IMR-90 (cell line): ENCODE data around the gene MT1G. TPM values are rescaled to one million over a fixed set of nuclear protein-coding genes. Genes with fewer than 3 reads are reported as not detected.

Experiments
- ATAC-seq: fragments of 200-7000 bp; cut with Tn5 transposase; 2 replicates; pipeline ENCODE4 v1.9.1; 2020; ENCODE audit warnings: low read depth, mild to moderate bottlenecking, moderate library complexity
- BruUV-seq: library from RNA; stranded (reverse); fragments of 400-500 nt; replicated peaks from 2 replicates; lab custom pipeline; 2021; lab: Mats Ljungman, UMichigan
- CTCF ChIA-PET: fragments of 300-600 bp; formaldehyde crosslinking; extraction: SDS; loops from one replicate; lab custom pipeline; 2021; ENCODE audit warnings: antibody characterized with exemption; lab: Yijun Ruan, JAX
- POLR2A ChIA-PET: fragments of 300-600 bp; sonication (Branson Sonifier 250); formaldehyde crosslinking; loops from one replicate; lab custom pipeline; 2022; ENCODE audit warnings: antibody characterized with exemption; ENCODE audit not compliant: unreplicated experiment; lab: Charles Lee
- DNase-seq: peaks from one replicate; pipeline ENCODE4 v3.0.0; 2013
- H2AFZ ChIP-seq: replicated peaks from 2 replicates; pipeline ENCODE3; 2013; ENCODE audit warnings: low read length, mild to moderate bottlenecking; ENCODE audit not compliant: poor library complexity
- H2AK5ac ChIP-seq: 2 replicates; pipeline ENCODE4 v1.6.1; 2013; ENCODE audit warnings: low read depth, low read length, inconsistent platforms
- H2AK9ac ChIP-seq: replicated peaks from 2 replicates; pipeline ENCODE3; 2013; ENCODE audit warnings: mild to moderate bottlenecking, low read depth, low read length, moderate library complexity; ENCODE audit not compliant: poor library complexity
- H2BK120ac ChIP-seq: 2 replicates; pipeline ENCODE4 v1.6.1; 2013; ENCODE audit warnings: low read depth, low read length, inconsistent platforms
- H2BK15ac ChIP-seq: 3 replicates; pipeline ENCODE4 v1.6.1; 2013; ENCODE audit warnings: low read depth, low read length, inconsistent platforms
- H2BK20ac ChIP-seq: 2 replicates; pipeline ENCODE4 v1.6.1; 2013; ENCODE audit warnings: low read depth, mild to moderate bottlenecking, inconsistent platforms, low read length, moderate library complexity
- H2BK5ac ChIP-seq: 2 replicates; pipeline ENCODE4 v1.6.1; 2013; ENCODE audit warnings: mild to moderate bottlenecking, low read depth, low read length, inconsistent platforms; ENCODE audit not compliant: poor library complexity, severe bottlenecking
- H3K14ac ChIP-seq: replicated peaks from 2 replicates; pipeline ENCODE4 v1.6.1; 2013; ENCODE audit warnings: low read depth, low read length, inconsistent platforms
- H3K18ac ChIP-seq: 2 replicates; pipeline ENCODE4 v1.6.1; 2013; ENCODE audit warnings: low read depth, low read length, control low read depth
- H3K23ac ChIP-seq: 2 replicates; pipeline ENCODE4 v1.6.1; 2013; ENCODE audit warnings: low read depth, low read length, inconsistent platforms
- H3K27ac ChIP-seq: 2 replicates; pipeline ENCODE4 v1.5.1; 2013; ENCODE audit warnings: mild to moderate bottlenecking, control low read depth, low read length; ENCODE audit not compliant: insufficient read depth
- H3K27me3 ChIP-seq: 2 replicates; pipeline ENCODE4 v1.6.1; 2013; ENCODE audit warnings: low read length; ENCODE audit not compliant: control insufficient read depth, insufficient read depth
- H3K36me3 ChIP-seq: 2 replicates; pipeline ENCODE4 v1.6.1; 2013; ENCODE audit warnings: low read length, mixed read lengths; ENCODE audit not compliant: control insufficient read depth, insufficient read depth
- H3K4ac ChIP-seq: 2 replicates; pipeline ENCODE4 v1.6.1; 2013; ENCODE audit warnings: low read depth, low read length, inconsistent platforms
- H3K4me1 ChIP-seq: 2 replicates; pipeline ENCODE4 v1.6.1; 2013; ENCODE audit warnings: low read length, mixed read lengths; ENCODE audit not compliant: control insufficient read depth, insufficient read depth
- H3K4me2 ChIP-seq: 2 replicates; pipeline ENCODE4 v1.6.1; 2013; ENCODE audit warnings: low read depth, mild to moderate bottlenecking, control low read depth, low read length, moderate library complexity
- H3K4me3 ChIP-seq: 2 replicates; pipeline ENCODE4 v1.5.1; 2013; ENCODE audit warnings: low read depth, mild to moderate bottlenecking, control low read depth, low read length, moderate library complexity; ENCODE audit not compliant: insufficient read depth
- H3K56ac ChIP-seq: 2 replicates; pipeline ENCODE4 v1.6.1; 2013; ENCODE audit warnings: low read length, inconsistent platforms; ENCODE audit not compliant: insufficient read depth; ENCODE audit errors: extremely low read depth
- H3K79me1 ChIP-seq, 2 experiments: 2 replicates each; pipeline ENCODE4 v1.6.1; 2013; ENCODE audit warnings: low read length in 2 of 2, inconsistent platforms in 1 of 2, low read depth in 1 of 2
- H3K9ac ChIP-seq: 2 replicates; pipeline ENCODE4 v1.6.1; 2013; ENCODE audit warnings: low read depth, low read length, control low read depth
- H3K9me1 ChIP-seq: 2 replicates; pipeline ENCODE4 v1.6.1; 2013; ENCODE audit warnings: low read length, inconsistent platforms; ENCODE audit not compliant: insufficient read depth
- H3K9me3 ChIP-seq: 2 replicates; pipeline ENCODE4 v1.6.1; 2013; ENCODE audit warnings: low read length; ENCODE audit not compliant: control insufficient read depth, insufficient read depth
- H4K20me1 ChIP-seq: 2 replicates; pipeline ENCODE4 v1.6.1; 2013; ENCODE audit warnings: low read length, inconsistent platforms; ENCODE audit not compliant: insufficient read depth
- H4K5ac ChIP-seq: 2 replicates; pipeline ENCODE4 v1.6.1; 2013; ENCODE audit warnings: mild to moderate bottlenecking, low read depth, low read length, control low read depth
- H4K8ac ChIP-seq, 2 experiments: 2 replicates each; pipeline ENCODE4 v1.6.1; 2013; ENCODE audit warnings: low read depth in 2 of 2, low read length in 2 of 2, control low read depth in 1 of 2, inconsistent platforms in 1 of 2
- H4K91ac ChIP-seq: 2 replicates; pipeline ENCODE4 v1.6.1; 2013; ENCODE audit warnings: low read depth, low read length, inconsistent platforms; ENCODE audit not compliant: insufficient read depth
- MAFK ChIP-seq: IDR thresholded peaks from 2 replicates; pipeline ENCODE4 v1.6.1; 2012; ENCODE audit warnings: low read depth, low read length, improper control_type of control experiment
- RAD21 ChIP-seq: IDR thresholded peaks from 2 replicates; pipeline ENCODE4 v1.6.1; 2012; ENCODE audit warnings: low read length, improper control_type of control experiment
- RCOR1 ChIP-seq: IDR thresholded peaks from 2 replicates; pipeline ENCODE4 v1.6.1; 2012; ENCODE audit warnings: mild to moderate bottlenecking, low read length, improper control_type of control experiment; ENCODE audit not compliant: insufficient replicate concordance
- WGBS, 2 experiments: methylation state at CpG; one replicate each; pipeline versions ENCODE4 v1.1.5 to v1.1.7; 2013; ENCODE audit warnings: missing lambda C conversion rate in 2 of 2; ENCODE audit not compliant: insufficient read length in 1 of 2; ENCODE audit errors: extremely low coverage in 2 of 2; 5-methylcytosine and 5-hydroxymethylcytosine counted together
- dilution Hi-C: fragments of 300-500 bp; cut with HindIII; formaldehyde crosslinking; loops from one replicate; pipeline ENCODE4 v1.14.3; 2018; ENCODE audit warnings: low sequenced_read_pairs; ENCODE audit not compliant: unreplicated experiment
- in situ Hi-C: fragments of 300-500 bp; cut with MboI; formaldehyde crosslinking; loops from 3 replicates; pipeline ENCODE4 v1.14.3; 2019; ENCODE audit warnings: low sequenced_read_pairs, inconsistent platforms, mixed read lengths
- intact Hi-C: fragments of 100-400 bp; cut with micrococcal nuclease; formaldehyde crosslinking; loops from 2 replicates; pipeline ENCODE4 v1.10.0; 2022
- polyA plus RNA-seq, 3 experiments: library from polyadenylated mRNA; depleted of rRNA; stranded (reverse); fragments of >200 nt; gene quantifications; 2 replicates each; pipeline ENCODE4 v1.2.3, GENCODE V29; 2012; ENCODE audit warnings: low replicate concordance in 1 of 3
- total RNA-seq: library from RNA; depleted of rRNA; stranded (reverse); fragments of >200 nt; gene quantifications from 2 replicates; pipeline ENCODE4 v1.2.3, GENCODE V29; 2012

The MT1G gene
- total and polyA plus RNA-seq, 2 of the 4 experiments (the other 2 are of a cell fraction), result 0.48 TPM; not detected in 1

- H4K20me1 ChIP-seq, result no peaks in the 10 kb centered on the region
- H3K4me3 ChIP-seq, result no peak overlapping the region
- no peaks in the 10 kb centered on the region for H3K4me1 ChIP-seq
- H3K9ac ChIP-seq, result no peak overlapping the region
- H3K23ac ChIP-seq, result no peak overlapping the region
- POLR2A ChIA-PET, result no interaction called here
- H2BK15ac ChIP-seq, result no peak overlapping the region
- H4K5ac ChIP-seq, result no peak overlapping the region
- H3K79me1 ChIP-seq, result no peaks in the 10 kb centered on the region
- H2AK5ac ChIP-seq, result no peak overlapping the region
- CTCF ChIA-PET, result interaction anchor here (0.5 to 2.1 kb wide), 6 partner anchors 17 to 1678 kb away, joined by 3 to 10 read pairs (median 5); no protein-coding TSS in a partner anchor
- H3K9me3 ChIP-seq, result peaks cover 5% of the 10 kb centered on the region
- no peaks in the 10 kb centered on the region for H3K36me3 ChIP-seq
- no peak overlapping the region for H2BK5ac ChIP-seq
- peaks cover 2% of the 10 kb centered on the region; the same call in 1 of the 2 replicates for H3K27me3 ChIP-seq
- no CpG with 5 or more reads among the region's 1 CpG for WGBS, 2 experiments
- H3K56ac ChIP-seq, result no peak overlapping the region
- H2BK20ac ChIP-seq, result no peak overlapping the region
- no peak overlapping the region for H3K18ac ChIP-seq
- H3K9me1 ChIP-seq, result no peaks in the 10 kb centered on the region; the same call in 1 of the 2 replicates
- no peak overlapping the region for H4K91ac ChIP-seq
- H4K8ac ChIP-seq, result no peak overlapping the region
- ATAC-seq (no peak), DNase-seq (no peak)
- H2AK9ac ChIP-seq, result no peak overlapping the region
- no peak overlapping the region for H3K4me2 ChIP-seq
- H3K4ac ChIP-seq, result no peak overlapping the region
- no peak overlapping the region for H3K27ac ChIP-seq
- no TSS peak for BruUV-seq
- TF ChIP-seq RAD21, result no peak
- no peak for TF ChIP-seq RCOR1
- TF ChIP-seq MAFK, result no peak
- dilution Hi-C loops (no loop called here), in situ Hi-C loops (loop anchor here (5.0 to 25.0 kb wide), 2 partner anchors 123 to 763 kb away; no protein-coding TSS in a partner anchor), intact Hi-C loops (loop anchor here (5.0 kb wide), 2 partner anchors 248 to 758 kb away; partner anchors contain the start of genes NUDT21 and OGFOD1)
- H2BK120ac ChIP-seq, result no peak overlapping the region
- H2AFZ ChIP-seq, result no peak overlapping the region
- H3K14ac ChIP-seq, result no peak overlapping the region
Measured at GRCh38 chr16:56700631-56701030, 32.8 kb upstream of the MT1G start.
